Lung (tissue), 12 donors: ENCODE measurements around the gene MYLIP. TPM values are rescaled to one million over a fixed set of nuclear protein-coding genes. Genes with fewer than 3 reads are reported as not detected.

Experiments
- ATAC-seq: fragments of 200-7000 bp; cut with Tn5 transposase; one replicate; pipeline ENCODE4 v1.9.1; 2020; ENCODE audit warnings: moderate number of reproducible peaks; ENCODE audit not compliant: insufficient read depth, low FRiP score
- DNase-seq, 3 donors: peaks; one replicate each; pipeline ENCODE4 v3.0.0-alpha.2; 2013 to 2017
- H3K27ac ChIP-seq, 2 donors: one replicate each; pipeline ENCODE4 v1.5.1; 2013; ENCODE audit warnings: mild to moderate bottlenecking in 2 of 2, moderate library complexity in 2 of 2, control low read depth in 1 of 2, inconsistent platforms in 1 of 2, low read depth in 1 of 2, low read length in 1 of 2
- H3K27me3 ChIP-seq, 3 donors: one replicate each; pipeline ENCODE4 v1.5.1; 2013; ENCODE audit warnings: low read length in 2 of 3; ENCODE audit not compliant: control insufficient read depth in 3 of 3, insufficient read depth in 3 of 3
- H3K36me3 ChIP-seq, 4 donors: one replicate each; pipeline ENCODE4 v1.5.1; 2013; ENCODE audit warnings: low read length in 4 of 4, mild to moderate bottlenecking in 1 of 4, moderate library complexity in 1 of 4; ENCODE audit not compliant: control insufficient read depth in 4 of 4, insufficient read depth in 4 of 4
- H3K4me1 ChIP-seq, 5 donors: one replicate each; pipeline ENCODE4 v1.5.1; 2013; ENCODE audit warnings: low read length in 5 of 5, mild to moderate bottlenecking in 2 of 5, moderate library complexity in 1 of 5; ENCODE audit not compliant: control insufficient read depth in 5 of 5, insufficient read depth in 5 of 5
- H3K4me3 ChIP-seq: one replicate; pipeline ENCODE4 v1.5.1; 2013; ENCODE audit warnings: mild to moderate bottlenecking, control low read depth, moderate library complexity
- H3K9ac ChIP-seq, 2 donors: one replicate each; pipeline ENCODE4 v1.5.1; 2013; ENCODE audit warnings: low read length in 2 of 2, control low read depth in 1 of 2; ENCODE audit not compliant: insufficient read depth in 1 of 2
- H3K9me3 ChIP-seq, 4 donors: one replicate each; pipeline ENCODE4 v1.5.1; 2013; ENCODE audit warnings: low read length in 3 of 4, mild to moderate bottlenecking in 1 of 4, moderate library complexity in 1 of 4; ENCODE audit not compliant: control insufficient read depth in 4 of 4, insufficient read depth in 3 of 4
- CTCF ChIP-seq: IDR thresholded peaks from 2 replicates; pipeline ENCODE4 v1.5.1; 2012; ENCODE audit warnings: mild to moderate bottlenecking; ENCODE audit errors: control extremely low read depth, extremely low read depth
- WGBS, 2 donors: extraction: QIAGEN DNeasy Blood & Tissue Kit; methylation state at CpG; one replicate each; pipeline ENCODE4 v1.1.7; 2013; 5-methylcytosine and 5-hydroxymethylcytosine counted together
- polyA plus RNA-seq, 2 donors: library from polyadenylated mRNA; stranded (reverse); fragments of 200-250 nt; gene quantifications; one replicate each; pipeline ENCODE4 v1.2.1, GENCODE V29; 2013
- total RNA-seq, 2 donors: library from RNA; depleted of rRNA in 1 of 2; stranded (reverse); fragments of >200 nt in 1 of 2; gene quantifications; one replicate each; pipeline ENCODE4 v1.2.1, GENCODE V29; 2014 to 2021
- donor health status: control.
- donor health status: control.
- donor health status: Bipolar disorder and iron deficiency.
- donor health status: healthy.
- donor health status: DM: yes; HTN: yes; CAD: no.

MYLIP gene
- total and polyA plus RNA-seq, 4 donors = 16.7 to 118 (median 26.1) TPM

DNA sequence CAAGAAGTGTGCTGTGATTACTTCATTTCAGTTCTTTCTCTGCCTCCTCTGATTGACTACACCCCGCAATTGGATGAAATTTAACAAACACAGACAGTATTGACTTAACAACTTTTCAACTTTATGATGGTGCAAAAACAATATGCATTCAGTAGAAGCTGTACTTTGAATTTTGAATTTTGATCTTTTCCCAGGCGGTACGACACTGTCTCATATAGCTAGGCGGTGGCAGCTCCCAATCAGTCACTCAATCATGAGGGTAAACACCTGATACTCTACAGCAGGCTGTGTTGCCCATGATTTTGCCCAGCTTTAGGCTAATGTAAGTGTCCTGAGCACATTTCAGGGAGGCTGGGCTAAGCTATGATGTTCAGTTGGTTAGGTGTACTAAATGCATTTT is 47.6 kb upstream of the MYLIP start:
- Histone ChIP-seq H3K27me3 (no peaks in the 10 kb centered on the region), H3K4me3 (no peak overlapping the region), H3K27ac (no peak overlapping the region), H3K9me3 (no peaks in the 10 kb centered on the region), H3K36me3 (no peaks in the 10 kb centered on the region), H3K9ac (no peak overlapping the region), H3K4me1 (no peaks in the 10 kb centered on the region)
- DNase-seq = no peak
- no peak for TF ChIP-seq CTCF
- 98% methylated on average over 4 of the region's 4 CpGs for WGBS, 2 donors
- no peak for ATAC-seq

- no peaks in the 10 kb centered on the region for H3K4me1 ChIP-seq
- ATAC-seq (no peak), DNase-seq (peak in 1 of 3 donors; percentile 22)
- no peaks in the 10 kb centered on the region for H3K27me3 ChIP-seq
- TF ChIP-seq CTCF = no peak
- no peaks in the 10 kb centered on the region for H3K36me3 ChIP-seq
- H3K27ac ChIP-seq = no peak overlapping the region
- H3K9ac ChIP-seq = no peak overlapping the region
- H3K4me3 ChIP-seq = no peak overlapping the region
- 79 to 94% methylated on average over 1 of the region's 1 CpG for WGBS, 2 donors
- H3K9me3 ChIP-seq = no peaks in the 10 kb centered on the region
These were observed 46.5 kb upstream of the MYLIP start for GRCh38 chr6:16082361-16082760.

- no peak overlapping the region for H3K4me3 ChIP-seq
- H3K4me1 ChIP-seq = peaks cover 0 to 4% (median 0%) of the 10 kb centered on the region in 5 donors
- no peaks in the 10 kb centered on the region for H3K36me3 ChIP-seq
- no peaks in the 10 kb centered on the region for H3K9me3 ChIP-seq
- 69 to 84% methylated on average over 4 of the region's 4 CpGs for WGBS, 2 donors
- H3K27me3 ChIP-seq = no peaks in the 10 kb centered on the region
- no peak for ATAC-seq
- TF ChIP-seq CTCF = no peak
- no peak for DNase-seq
- no peak overlapping the region for H3K27ac ChIP-seq
- no peak overlapping the region for H3K9ac ChIP-seq
These were observed 41.9 kb upstream of the MYLIP start for GRCh38 chr6:16086965-16087364.

DNA sequence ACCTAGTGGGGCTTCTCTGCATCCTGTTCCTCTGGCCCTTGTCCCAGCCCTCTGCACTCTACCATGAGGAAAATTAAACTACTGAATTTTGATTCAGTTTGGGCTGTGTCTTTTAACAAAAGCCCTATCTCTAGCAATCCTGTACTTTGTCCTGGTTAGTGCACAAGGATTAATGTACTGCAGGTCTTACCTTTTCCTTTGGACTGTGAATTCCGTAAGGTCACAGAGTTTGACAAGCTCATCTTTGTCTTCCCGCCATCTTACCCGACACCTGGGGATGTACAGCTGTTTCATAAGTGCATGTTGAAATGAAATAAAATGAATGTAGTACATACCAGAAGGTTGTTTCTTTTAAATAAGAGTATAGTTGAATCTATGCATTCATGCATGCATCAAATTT is 41.5 kb upstream of the MYLIP start:
- WGBS, 2 donors = 90 to 98% methylated on average over 3 of the region's 3 CpGs
- TF ChIP-seq CTCF = no peak
- DNase-seq (no peak), ATAC-seq (no peak)
- H3K9ac ChIP-seq = no peak overlapping the region
- H3K27me3 ChIP-seq = no peaks in the 10 kb centered on the region
- H3K4me1 ChIP-seq = peaks cover 0 to 4% (median 0%) of the 10 kb centered on the region in 5 donors
- H3K36me3 ChIP-seq = no peaks in the 10 kb centered on the region
- H3K9me3 ChIP-seq = no peaks in the 10 kb centered on the region
- no peak overlapping the region for H3K4me3 ChIP-seq
- H3K27ac ChIP-seq = no peak overlapping the region
